ENCODE results near the gene CDC45. TPM values are rescaled to one million over a fixed set of nuclear protein-coding genes. Genes with fewer than 3 reads are reported as not detected.

The CDC45 gene
- total and polyA plus RNA-seq, 2 of the 13 experiments (the other 11 are each of a cell fraction or from before 2014, with no cell fraction given) = 14.4 to 36.3 TPM

DNA sequence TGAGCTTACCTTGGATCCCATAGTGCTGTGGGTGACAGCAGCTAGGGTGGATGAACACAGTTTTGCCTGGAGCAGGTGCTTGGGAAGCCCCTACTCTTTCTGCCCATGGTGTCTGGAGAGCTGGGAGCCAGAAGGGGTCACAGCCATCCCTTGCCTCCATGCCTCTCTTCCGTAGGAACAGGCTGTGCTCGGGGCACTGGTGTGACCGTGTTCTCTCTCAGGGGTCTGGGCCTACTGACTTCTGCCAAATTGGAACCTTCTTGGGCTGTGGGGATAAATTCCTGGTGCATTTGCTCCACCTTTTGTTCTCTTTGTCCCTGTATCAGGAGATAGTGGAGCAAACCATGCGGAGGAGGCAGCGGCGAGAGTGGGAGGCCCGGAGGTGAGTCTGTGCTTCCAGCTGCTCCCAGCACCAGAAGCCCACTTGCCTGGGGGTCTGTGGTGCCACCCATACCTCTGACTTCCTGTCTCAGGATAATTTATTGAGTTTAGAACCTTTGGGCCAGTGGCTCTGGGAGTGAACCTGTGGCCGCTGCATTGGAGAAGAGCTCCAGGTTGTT lies 14.4 kb downstream of the CDC45 start:
- no peaks in the 10 kb centered on the region for H3K9me3 ChIP-seq (ENCODE audit: low read length)
- H3K9ac ChIP-seq (ENCODE audit: insufficient read depth, low read depth, low read length) = no peak overlapping the region
- ChIA-PET POLR2A (no interaction called here), CTCF (ENCODE audit: low intra/inter-chr PET ratio, low total read pairs) (no interaction called here)
- ATAC-seq (no peak), FAIRE-seq (no peak), DNase-seq (ENCODE audit: low spot score) (no peak)
- no TSS peak for BruUV-seq (replicated peaks)
- WGBS (ENCODE audit: low lambda C conversion rate) = 100% methylated on average over 6 of the region's 8 CpGs
- no peaks in the 10 kb centered on the region for H3K4me1 ChIP-seq (ENCODE audit: insufficient read depth, low read length)
- H2AFZ ChIP-seq (ENCODE audit: low read length) = no peak overlapping the region
- H3K79me2 ChIP-seq (ENCODE audit: insufficient read depth, low read length) = no peaks in the 10 kb centered on the region
- no peaks in the 10 kb centered on the region for H3K27me3 ChIP-seq (ENCODE audit: control insufficient read depth in 1 of 2, insufficient read depth in 2 of 2, low read length in 2 of 2)
- H3K4me2 ChIP-seq (ENCODE audit: low read depth, low read length) = no peak overlapping the region
- no peak overlapping the region for H3K4me3 ChIP-seq (replicated peaks in 1 of 3; ENCODE audit: insufficient read depth in 1 of 3, low read depth in 2 of 3, low read length in 3 of 3)
- intact Hi-C loops (cut with micrococcal nuclease; ENCODE audit: unreplicated experiment) (no loop called here), in situ Hi-C loops (cut with HindIII; ENCODE audit: extremely low pct_ligation_motif_present, low pct_unique_long_range_greater_than_20kb) (no loop called here)
- no peaks in the 10 kb centered on the region for H4K20me1 ChIP-seq (ENCODE audit: insufficient read depth, low read length)
- TF ChIP-seq HDAC1 (CRISPR knock-in tag; IDR thresholded peaks at IDR 0.05) (no peak), RELA (CRISPR knock-in tag; IDR thresholded peaks at IDR 0.05) (no peak), MAFG (CRISPR knock-in tag; IDR thresholded peaks at IDR 0.05) (no peak)
- TF ChIP-seq, protein P1, sequence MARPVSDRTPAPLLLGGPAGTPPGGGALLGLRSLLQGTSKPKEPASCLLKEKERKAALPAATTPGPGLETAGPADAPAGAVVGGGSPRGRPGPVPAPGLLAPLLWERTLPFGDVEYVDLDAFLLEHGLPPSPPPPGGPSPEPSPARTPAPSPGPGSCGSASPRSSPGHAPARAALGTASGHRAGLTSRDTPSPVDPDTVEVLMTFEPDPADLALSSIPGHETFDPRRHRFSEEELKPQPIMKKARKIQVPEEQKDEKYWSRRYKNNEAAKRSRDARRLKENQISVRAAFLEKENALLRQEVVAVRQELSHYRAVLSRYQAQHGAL (CRISPR knock-in tag; IDR thresholded peaks at IDR 0.05; ENCODE audit: not compliant biosample characterization) = no peak
- H3K36me3 ChIP-seq (replicated peaks in 1 of 2; ENCODE audit: control insufficient read depth in 1 of 2, insufficient read depth in 2 of 2, low read length in 2 of 2) = peaks cover 9 to 58% of the 10 kb centered on the region in 2 experiments; a peak in 4 of 5 replicates
- no peak overlapping the region for H3K27ac ChIP-seq (ENCODE audit: extremely low read length, insufficient read depth, low read length)

DNA sequence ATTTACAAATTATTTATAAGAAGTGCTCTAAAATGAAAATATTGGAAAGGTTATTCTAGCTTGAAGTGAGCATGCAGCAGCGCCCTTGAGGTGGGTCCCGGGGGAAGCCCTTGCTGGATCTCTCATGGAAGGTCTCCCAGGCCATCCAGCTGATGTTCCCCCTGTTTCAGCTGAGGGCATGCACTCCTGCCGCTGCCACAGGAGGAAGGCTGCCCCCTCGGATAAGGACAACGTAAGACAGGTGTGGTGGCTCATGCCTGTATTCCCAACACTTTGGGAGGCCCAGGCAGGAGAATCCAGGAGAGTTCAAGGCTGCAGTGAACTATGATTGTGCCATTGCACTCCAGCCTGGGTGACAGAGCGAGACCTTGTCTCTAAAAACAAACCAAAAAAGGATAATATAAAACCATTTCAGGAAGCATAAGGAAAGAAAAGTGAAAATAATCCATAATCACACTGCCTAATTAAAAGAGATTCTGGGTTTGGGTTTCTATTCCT lies 15.0 kb downstream of the CDC45 start:
- POLR2A ChIA-PET = no interaction called here
- no peak for FAIRE-seq

More for the DNA sequence above, 15.0 kb downstream of the CDC45 start:
- Histone ChIP-seq H2AFZ (ENCODE audit: low read length) (no peak overlapping the region), H3K27ac (ENCODE audit: extremely low read length, insufficient read depth, low read length) (no peak overlapping the region), H3K4me2 (ENCODE audit: low read depth, low read length) (no peak overlapping the region), H3K9me3 (ENCODE audit: low read length) (no peaks in the 10 kb centered on the region), H3K79me2 (ENCODE audit: insufficient read depth, low read length) (no peaks in the 10 kb centered on the region), H3K27me3 (ENCODE audit: control insufficient read depth in 1 of 2, insufficient read depth in 2 of 2, low read length in 2 of 2) (no peaks in the 10 kb centered on the region), H3K4me1 (ENCODE audit: insufficient read depth, low read length) (no peaks in the 10 kb centered on the region), H3K36me3 (replicated peaks in 1 of 2; ENCODE audit: control insufficient read depth in 1 of 2, insufficient read depth in 2 of 2, low read length in 2 of 2) (peaks cover 9 to 56% of the 10 kb centered on the region in 2 experiments; a peak in 4 of 5 replicates), H3K9ac (ENCODE audit: insufficient read depth, low read depth, low read length) (no peak overlapping the region), H3K4me3 (replicated peaks in 1 of 3; ENCODE audit: insufficient read depth in 1 of 3, low read depth in 2 of 3, low read length in 3 of 3) (no peak overlapping the region), H4K20me1 (ENCODE audit: insufficient read depth, low read length) (no peaks in the 10 kb centered on the region)
- DNase-seq (ENCODE audit: low spot score) (no peak), ATAC-seq (no peak)
- intact Hi-C loops (cut with micrococcal nuclease; ENCODE audit: unreplicated experiment) = no loop called here
- 97% methylated on average over 6 of the region's 6 CpGs for WGBS (ENCODE audit: low lambda C conversion rate)
- TF ChIP-seq JDP2 (CRISPR knock-in tag; IDR thresholded peaks at IDR 0.05; ENCODE audit: borderline replicate concordance) = no peak
- CTCF ChIA-PET (ENCODE audit: low intra/inter-chr PET ratio, low total read pairs) = no interaction called here
- BruUV-seq (replicated peaks) = no TSS peak
- in situ Hi-C loops (cut with HindIII; ENCODE audit: extremely low pct_ligation_motif_present, low pct_unique_long_range_greater_than_20kb) = no loop called here

Data from HepG2 (cell line).